GM12878 (cell line): Measurements from ENCODE around the gene ZBTB5. TPM values are rescaled to one million over a fixed set of nuclear protein-coding genes. Genes with fewer than 3 reads are reported as not detected.
A peak's percentile ranks its signal among the peaks of the same experiment; 100 is the strongest.

Source experiments
- ASH2L ChIP-seq: fragments of 300-600, 200-600 bp; sonication (generic); IDR thresholded peaks from 2 replicates; pipeline ENCODE4 v1.6.1; 2017; ENCODE audit warnings: low read depth, mild to moderate bottlenecking, borderline replicate concordance
- CBX3 ChIP-seq: fragments of 200-600 bp; sonication (generic); IDR thresholded peaks from 2 replicates; pipeline ENCODE4 v1.6.1; 2016; ENCODE audit warnings: low read depth, borderline replicate concordance
- CBX5 ChIP-seq: sonication (generic); IDR thresholded peaks from 2 replicates; pipeline ENCODE4 v1.6.1; 2016; ENCODE audit warnings: low read depth, moderate library complexity, mild to moderate bottlenecking, inconsistent platforms
- CHD2 ChIP-seq: IDR thresholded peaks from 2 replicates; pipeline ENCODE4 v1.6.1; 2011; ENCODE audit warnings: low read depth, low read length, improper control_type of control experiment, borderline replicate concordance
- CREB1 ChIP-seq: IDR thresholded peaks from 2 replicates; pipeline ENCODE4 v1.6.1; 2012; ENCODE audit warnings: low read depth, mild to moderate bottlenecking, inconsistent platforms
- CREM ChIP-seq: IDR thresholded peaks from 2 replicates; pipeline ENCODE4 v1.6.1; 2014; ENCODE audit warnings: antibody characterized with exemption, low read depth
- ESRRA ChIP-seq: IDR thresholded peaks from 2 replicates; pipeline ENCODE4 v1.6.1; 2012; ENCODE audit warnings: mild to moderate bottlenecking, low read length, improper control_type of control experiment
- HDGF ChIP-seq: fragments of 450-650 bp; IDR thresholded peaks from 2 replicates; pipeline ENCODE4 v1.6.1; 2016; ENCODE audit warnings: antibody characterized with exemption
- IKZF1 ChIP-seq: fragments of 450-650 bp; conservative IDR thresholded peaks from 2 replicates; pipeline ENCODE4 v1.6.1; 2017; ENCODE audit warnings: antibody characterized with exemption, mild to moderate bottlenecking
- JUNB ChIP-seq: IDR thresholded peaks from 2 replicates; pipeline ENCODE4 v1.6.1; 2016; ENCODE audit warnings: antibody characterized with exemption, mild to moderate bottlenecking
- MEF2A ChIP-seq: IDR thresholded peaks from 2 replicates; pipeline ENCODE4 v1.6.1; 2011; ENCODE audit warnings: low read depth, mild to moderate bottlenecking, low read length, moderate library complexity; ENCODE audit not compliant: insufficient read depth
- MTA2 ChIP-seq: fragments of 450-650 bp; IDR thresholded peaks from 2 replicates; pipeline ENCODE4 v1.6.1; 2016; ENCODE audit warnings: low read depth, mild to moderate bottlenecking, moderate library complexity
- MTA3 ChIP-seq: IDR thresholded peaks from 2 replicates; pipeline ENCODE4 v1.6.1; 2012; ENCODE audit warnings: low read length, inconsistent platforms, borderline replicate concordance
- MYC ChIP-seq: IDR thresholded peaks from 2 replicates; pipeline ENCODE4 v1.6.1; 2011; ENCODE audit warnings: mild to moderate bottlenecking, low read length, moderate library complexity, inconsistent platforms; ENCODE audit not compliant: insufficient read depth, insufficient replicate concordance, insufficient read length, severe bottlenecking
- NBN ChIP-seq: fragments of 450-650 bp; IDR thresholded peaks from 2 replicates; pipeline ENCODE4 v1.6.1; 2016
- POLR2AphosphoS5 ChIP-seq: IDR thresholded peaks from 2 replicates; pipeline ENCODE4 v1.6.1; 2011; ENCODE audit warnings: mild to moderate bottlenecking, low read length, inconsistent platforms
- SMAD1 ChIP-seq: fragments of 450-650 bp; IDR thresholded peaks from 2 replicates; pipeline ENCODE4 v1.6.1; 2018; ENCODE audit warnings: mild to moderate bottlenecking, low read depth; ENCODE audit not compliant: partially characterized antibody
- SMAD5 ChIP-seq: IDR thresholded peaks from 2 replicates; pipeline ENCODE4 v1.6.1; 2016; ENCODE audit warnings: antibody characterized with exemption, low read depth
- STAT3 ChIP-seq: IDR thresholded peaks from 2 replicates; pipeline ENCODE4 v1.6.1; 2011; ENCODE audit warnings: low read depth, low read length, improper control_type of control experiment
- SUPT20H ChIP-seq: IDR thresholded peaks from 2 replicates; pipeline ENCODE4 v1.6.1; 2011; ENCODE audit warnings: low read depth, mild to moderate bottlenecking, low read length, moderate library complexity, borderline replicate concordance; ENCODE audit not compliant: control insufficient read depth
- polyA plus RNA-seq, 11 experiments: library from polyadenylated mRNA; depleted of rRNA in 4 of 11; unstranded in 6 of 11; stranded (reverse) in 5 of 11; fragments of >200 nt; fragmentation: Nextera tagmentation in 4 of 11; fragmentation: Illumina TruSeq in 1 of 11; extraction: Ambion mirVana in 4 of 11; extraction: Trizol in 1 of 11; gene quantifications; 1 replicate in 1 of 11; 2 replicates in 10 of 11; pipeline versions ENCODE4 v1.2.1 to v1.2.3, GENCODE V29; 2011 to 2016; ENCODE audit warnings: inconsistent platforms in 2 of 11, missing spikeins in 2 of 11, low read depth in 1 of 11
- total RNA-seq, 4 experiments: library from RNA; depleted of rRNA in 3 of 4; stranded (reverse); fragments of >200 nt in 3 of 4; fragmentation: Illumina TruSeq in 1 of 4; extraction: Trizol in 1 of 4; gene quantifications; 2 replicates each; pipeline versions ENCODE4 v1.2.1 to v1.2.3, GENCODE V29; 2013 to 2021
- TF ChIP-seq, protein P1 (sequence below): IDR thresholded peaks from 2 replicates; pipeline ENCODE4 v1.6.1; 2012; ENCODE audit warnings: low read depth, low read length, improper control_type of control experiment
- TF ChIP-seq, protein P2 (sequence below): fragments of 450-650 bp; IDR thresholded peaks from 2 replicates; pipeline ENCODE4 v1.6.1; 2017; ENCODE audit warnings: mild to moderate bottlenecking, moderate library complexity
- TF ChIP-seq, protein P3 (sequence below): fragments of 150-350 bp; IDR thresholded peaks from 2 replicates; pipeline ENCODE4 v1.6.1; 2014; ENCODE audit warnings: mild to moderate bottlenecking, low read depth, low read length
- TF ChIP-seq, protein P4 (sequence below): fragments of 450-650 bp; IDR thresholded peaks from 2 replicates; pipeline ENCODE4 v1.6.1; 2017; ENCODE audit warnings: low read depth, mild to moderate bottlenecking, moderate library complexity

ZBTB5 gene
- total and polyA plus RNA-seq, 10 of the 15 experiments (the other 5 are each of a cell fraction or from before 2014, with no cell fraction given): 1.4 to 32.5 (median 12.1) TPM

DNA sequence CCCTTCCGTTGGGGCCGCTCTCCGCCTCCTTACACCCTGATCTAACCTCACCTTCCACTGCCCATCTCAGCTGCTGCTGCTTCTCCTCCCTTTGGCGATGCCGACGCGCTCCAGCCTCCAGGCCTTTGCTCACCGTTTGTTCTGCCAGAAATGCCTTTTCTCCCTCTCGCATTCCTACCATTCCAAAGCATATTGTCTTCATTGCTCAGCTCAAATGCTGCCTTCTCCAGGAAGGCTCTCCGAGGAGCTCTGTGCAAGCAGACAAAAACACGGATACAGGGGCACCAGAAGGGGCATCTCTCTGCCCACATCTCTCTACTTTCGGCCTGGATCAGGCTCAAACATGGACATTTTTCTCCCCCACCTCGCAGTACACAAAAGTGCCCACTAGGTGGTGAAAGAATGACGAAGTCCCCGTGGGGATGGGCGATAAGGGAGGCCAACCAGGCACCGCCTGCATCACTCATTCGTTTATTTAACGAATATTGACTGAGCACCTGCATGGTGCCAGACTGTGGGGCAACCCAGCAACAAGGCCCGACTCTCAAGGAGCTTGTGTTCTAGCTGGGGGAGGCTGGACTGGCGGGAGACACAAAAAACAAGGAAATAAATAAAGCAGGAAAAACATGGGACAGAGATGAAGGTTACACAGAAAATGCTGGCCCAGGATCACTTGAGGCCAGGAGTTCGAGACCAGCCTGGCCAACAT lies 50.1 kb downstream of the ZBTB5 start (continued):
- no peak for TF ChIP-seq SMAD5
- no peak for TF ChIP-seq POLR2AphosphoS5
- no peak for TF ChIP-seq STAT3
- TF ChIP-seq MYC: no peak
- TF ChIP-seq MTA2: peak; percentile 25; the same call in 1 of the 2 replicates
- TF ChIP-seq CREM: peak; percentile 86
- no peak for TF ChIP-seq CREB1
- TF ChIP-seq, protein P1, sequence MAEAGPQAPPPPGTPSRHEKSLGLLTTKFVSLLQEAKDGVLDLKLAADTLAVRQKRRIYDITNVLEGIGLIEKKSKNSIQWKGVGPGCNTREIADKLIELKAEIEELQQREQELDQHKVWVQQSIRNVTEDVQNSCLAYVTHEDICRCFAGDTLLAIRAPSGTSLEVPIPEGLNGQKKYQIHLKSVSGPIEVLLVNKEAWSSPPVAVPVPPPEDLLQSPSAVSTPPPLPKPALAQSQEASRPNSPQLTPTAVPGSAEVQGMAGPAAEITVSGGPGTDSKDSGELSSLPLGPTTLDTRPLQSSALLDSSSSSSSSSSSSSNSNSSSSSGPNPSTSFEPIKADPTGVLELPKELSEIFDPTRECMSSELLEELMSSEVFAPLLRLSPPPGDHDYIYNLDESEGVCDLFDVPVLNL: no peak
- TF ChIP-seq CBX5: no peak
- peak; percentile 67 for TF ChIP-seq NBN
- TF ChIP-seq MTA3: no peak
- TF ChIP-seq HDGF: no peak; the same call in 1 of the 2 replicates
- no peak for TF ChIP-seq ESRRA
- no peak for TF ChIP-seq ASH2L
- TF ChIP-seq CHD2: no peak
- TF ChIP-seq SMAD1: no peak
- TF ChIP-seq, protein P2, sequence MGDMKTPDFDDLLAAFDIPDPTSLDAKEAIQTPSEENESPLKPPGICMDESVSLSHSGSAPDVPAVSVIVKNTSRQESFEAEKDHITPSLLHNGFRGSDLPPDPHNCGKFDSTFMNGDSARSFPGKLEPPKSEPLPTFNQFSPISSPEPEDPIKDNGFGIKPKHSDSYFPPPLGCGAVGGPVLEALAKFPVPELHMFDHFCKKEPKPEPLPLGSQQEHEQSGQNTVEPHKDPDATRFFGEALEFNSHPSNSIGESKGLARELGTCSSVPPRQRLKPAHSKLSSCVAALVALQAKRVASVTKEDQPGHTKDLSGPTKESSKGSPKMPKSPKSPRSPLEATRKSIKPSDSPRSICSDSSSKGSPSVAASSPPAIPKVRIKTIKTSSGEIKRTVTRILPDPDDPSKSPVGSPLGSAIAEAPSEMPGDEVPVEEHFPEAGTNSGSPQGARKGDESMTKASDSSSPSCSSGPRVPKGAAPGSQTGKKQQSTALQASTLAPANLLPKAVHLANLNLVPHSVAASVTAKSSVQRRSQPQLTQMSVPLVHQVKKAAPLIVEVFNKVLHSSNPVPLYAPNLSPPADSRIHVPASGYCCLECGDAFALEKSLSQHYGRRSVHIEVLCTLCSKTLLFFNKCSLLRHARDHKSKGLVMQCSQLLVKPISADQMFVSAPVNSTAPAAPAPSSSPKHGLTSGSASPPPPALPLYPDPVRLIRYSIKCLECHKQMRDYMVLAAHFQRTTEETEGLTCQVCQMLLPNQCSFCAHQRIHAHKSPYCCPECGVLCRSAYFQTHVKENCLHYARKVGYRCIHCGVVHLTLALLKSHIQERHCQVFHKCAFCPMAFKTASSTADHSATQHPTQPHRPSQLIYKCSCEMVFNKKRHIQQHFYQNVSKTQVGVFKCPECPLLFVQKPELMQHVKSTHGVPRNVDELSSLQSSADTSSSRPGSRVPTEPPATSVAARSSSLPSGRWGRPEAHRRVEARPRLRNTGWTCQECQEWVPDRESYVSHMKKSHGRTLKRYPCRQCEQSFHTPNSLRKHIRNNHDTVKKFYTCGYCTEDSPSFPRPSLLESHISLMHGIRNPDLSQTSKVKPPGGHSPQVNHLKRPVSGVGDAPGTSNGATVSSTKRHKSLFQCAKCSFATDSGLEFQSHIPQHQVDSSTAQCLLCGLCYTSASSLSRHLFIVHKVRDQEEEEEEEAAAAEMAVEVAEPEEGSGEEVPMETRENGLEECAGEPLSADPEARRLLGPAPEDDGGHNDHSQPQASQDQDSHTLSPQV: no peak
- no peak for TF ChIP-seq MEF2A
- no peak for TF ChIP-seq CBX3
- TF ChIP-seq, protein P3, sequence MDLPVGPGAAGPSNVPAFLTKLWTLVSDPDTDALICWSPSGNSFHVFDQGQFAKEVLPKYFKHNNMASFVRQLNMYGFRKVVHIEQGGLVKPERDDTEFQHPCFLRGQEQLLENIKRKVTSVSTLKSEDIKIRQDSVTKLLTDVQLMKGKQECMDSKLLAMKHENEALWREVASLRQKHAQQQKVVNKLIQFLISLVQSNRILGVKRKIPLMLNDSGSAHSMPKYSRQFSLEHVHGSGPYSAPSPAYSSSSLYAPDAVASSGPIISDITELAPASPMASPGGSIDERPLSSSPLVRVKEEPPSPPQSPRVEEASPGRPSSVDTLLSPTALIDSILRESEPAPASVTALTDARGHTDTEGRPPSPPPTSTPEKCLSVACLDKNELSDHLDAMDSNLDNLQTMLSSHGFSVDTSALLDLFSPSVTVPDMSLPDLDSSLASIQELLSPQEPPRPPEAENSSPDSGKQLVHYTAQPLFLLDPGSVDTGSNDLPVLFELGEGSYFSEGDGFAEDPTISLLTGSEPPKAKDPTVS: no peak
- no peak for TF ChIP-seq SUPT20H
- TF ChIP-seq, protein P4, sequence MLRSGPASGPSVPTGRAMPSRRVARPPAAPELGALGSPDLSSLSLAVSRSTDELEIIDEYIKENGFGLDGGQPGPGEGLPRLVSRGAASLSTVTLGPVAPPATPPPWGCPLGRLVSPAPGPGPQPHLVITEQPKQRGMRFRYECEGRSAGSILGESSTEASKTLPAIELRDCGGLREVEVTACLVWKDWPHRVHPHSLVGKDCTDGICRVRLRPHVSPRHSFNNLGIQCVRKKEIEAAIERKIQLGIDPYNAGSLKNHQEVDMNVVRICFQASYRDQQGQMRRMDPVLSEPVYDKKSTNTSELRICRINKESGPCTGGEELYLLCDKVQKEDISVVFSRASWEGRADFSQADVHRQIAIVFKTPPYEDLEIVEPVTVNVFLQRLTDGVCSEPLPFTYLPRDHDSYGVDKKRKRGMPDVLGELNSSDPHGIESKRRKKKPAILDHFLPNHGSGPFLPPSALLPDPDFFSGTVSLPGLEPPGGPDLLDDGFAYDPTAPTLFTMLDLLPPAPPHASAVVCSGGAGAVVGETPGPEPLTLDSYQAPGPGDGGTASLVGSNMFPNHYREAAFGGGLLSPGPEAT: no peak
- TF ChIP-seq JUNB: no peak
- peak; percentile 33; the same call in 1 of the 2 replicates for TF ChIP-seq IKZF1
